HEK293T (cell line): ENCODE data around the gene GJD4.

Experiments used
- CTCF ChIA-PET: fragments of 350-600 bp; formaldehyde crosslinking; extraction: SDS; loops from one replicate; lab custom pipeline; 2021; ENCODE audit warnings: antibody characterized with exemption, inconsistent platforms; lab: Yijun Ruan, JAX
- POLR2A ChIA-PET: fragments of 350-600 bp; formaldehyde crosslinking; extraction: SDS; loops from one replicate; lab custom pipeline; 2020; ENCODE audit warnings: antibody characterized with exemption, inconsistent platforms; lab: Yijun Ruan, JAX
- DNase-seq: peaks from one replicate; pipeline ENCODE4 v3.0.0; 2012; ENCODE audit warnings: mixed read lengths; ENCODE audit errors: extremely low spot score
- ARNT ChIP-seq: fragments of 450-650 bp; IDR thresholded peaks from 2 replicates; pipeline ENCODE4 v1.6.1; 2017; ENCODE audit warnings: mild to moderate bottlenecking
- BHLHE40 ChIP-seq: fragments of 450-650 bp; IDR thresholded peaks from 2 replicates; pipeline ENCODE4 v1.6.1; 2016; ENCODE audit warnings: mild to moderate bottlenecking, moderate library complexity, borderline replicate concordance
- CTBP1 ChIP-seq: fragments of 450-650 bp; IDR thresholded peaks from 2 replicates; pipeline ENCODE4 v1.6.1; 2016; ENCODE audit warnings: borderline replicate concordance
- ELF4 ChIP-seq: fragments of 450-650 bp; IDR thresholded peaks from 2 replicates; pipeline ENCODE4 v1.6.1; 2017; ENCODE audit warnings: antibody characterized with exemption
- FOXA1 ChIP-seq: fragments of 450-650 bp; IDR thresholded peaks from 2 replicates; pipeline ENCODE4 v1.6.1; 2016; ENCODE audit warnings: mild to moderate bottlenecking
- FOXK2 ChIP-seq: fragments of 450-650 bp; IDR thresholded peaks from 2 replicates; pipeline ENCODE4 v1.6.1; 2016; ENCODE audit warnings: mild to moderate bottlenecking
- FOXM1 ChIP-seq: fragments of 450-650 bp; IDR thresholded peaks from 2 replicates; pipeline ENCODE4 v1.6.1; 2017; ENCODE audit warnings: mild to moderate bottlenecking, borderline replicate concordance
- HDGF ChIP-seq: fragments of 450-650 bp; IDR thresholded peaks from 2 replicates; pipeline ENCODE4 v1.6.1; 2017; ENCODE audit warnings: antibody characterized with exemption, borderline replicate concordance
- L3MBTL2 ChIP-seq: fragments of 450-650 bp; conservative IDR thresholded peaks from 2 replicates; pipeline ENCODE4 v1.6.1; 2016; ENCODE audit warnings: mild to moderate bottlenecking
- LEF1 ChIP-seq: fragments of 450-650 bp; IDR thresholded peaks from 2 replicates; pipeline ENCODE4 v1.6.1; 2017; ENCODE audit warnings: mild to moderate bottlenecking, borderline replicate concordance
- NFRKB ChIP-seq: fragments of 450-650 bp; IDR thresholded peaks from 2 replicates; pipeline ENCODE4 v1.6.1; 2016; ENCODE audit warnings: mild to moderate bottlenecking, moderate library complexity
- SP1 ChIP-seq: fragments of 450-650 bp; IDR thresholded peaks from 2 replicates; pipeline ENCODE4 v1.6.1; 2017
- SUZ12 ChIP-seq: fragments of 450-650 bp; IDR thresholded peaks from 2 replicates; pipeline ENCODE4 v1.6.1; 2016; ENCODE audit warnings: mild to moderate bottlenecking
- TARDBP ChIP-seq: fragments of 450-650 bp; IDR thresholded peaks from 2 replicates; pipeline ENCODE4 v1.6.1; 2016
- ZNF384 ChIP-seq: fragments of 450-650 bp; IDR thresholded peaks from 2 replicates; pipeline ENCODE4 v1.6.1; 2016
- TF ChIP-seq, protein P1 (sequence below): fragments of 450-650 bp; IDR thresholded peaks from 2 replicates; pipeline ENCODE4 v1.6.1; 2016

GJD4 gene

GRCh38 chr10:35574924-35575352, 30.2 kb upstream of the GJD4 start:
- ChIA-PET CTCF (interaction anchor here (0.8 to 1.5 kb wide), 3 partner anchors 18 to 338 kb away, joined by 3 read pairs; no protein-coding TSS in a partner anchor), POLR2A (no interaction called here)
- no peak for TF ChIP-seq ZNF384
- TF ChIP-seq FOXM1: no peak
- TF ChIP-seq LEF1: no peak
- no peak for TF ChIP-seq L3MBTL2
- TF ChIP-seq BHLHE40: no peak
- no peak for TF ChIP-seq ELF4
- no peak for TF ChIP-seq FOXK2
- TF ChIP-seq, protein P1, sequence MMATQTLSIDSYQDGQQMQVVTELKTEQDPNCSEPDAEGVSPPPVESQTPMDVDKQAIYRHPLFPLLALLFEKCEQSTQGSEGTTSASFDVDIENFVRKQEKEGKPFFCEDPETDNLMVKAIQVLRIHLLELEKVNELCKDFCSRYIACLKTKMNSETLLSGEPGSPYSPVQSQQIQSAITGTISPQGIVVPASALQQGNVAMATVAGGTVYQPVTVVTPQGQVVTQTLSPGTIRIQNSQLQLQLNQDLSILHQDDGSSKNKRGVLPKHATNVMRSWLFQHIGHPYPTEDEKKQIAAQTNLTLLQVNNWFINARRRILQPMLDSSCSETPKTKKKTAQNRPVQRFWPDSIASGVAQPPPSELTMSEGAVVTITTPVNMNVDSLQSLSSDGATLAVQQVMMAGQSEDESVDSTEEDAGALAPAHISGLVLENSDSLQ: no peak
- TF ChIP-seq SUZ12: no peak
- no peak for TF ChIP-seq SP1
- TF ChIP-seq HDGF: no peak
- no peak for TF ChIP-seq FOXA1
- no peak for TF ChIP-seq ARNT
- no peak for TF ChIP-seq CTBP1
- TF ChIP-seq NFRKB: no peak
- TF ChIP-seq TARDBP: no peak
- no peak for DNase-seq

DNA sequence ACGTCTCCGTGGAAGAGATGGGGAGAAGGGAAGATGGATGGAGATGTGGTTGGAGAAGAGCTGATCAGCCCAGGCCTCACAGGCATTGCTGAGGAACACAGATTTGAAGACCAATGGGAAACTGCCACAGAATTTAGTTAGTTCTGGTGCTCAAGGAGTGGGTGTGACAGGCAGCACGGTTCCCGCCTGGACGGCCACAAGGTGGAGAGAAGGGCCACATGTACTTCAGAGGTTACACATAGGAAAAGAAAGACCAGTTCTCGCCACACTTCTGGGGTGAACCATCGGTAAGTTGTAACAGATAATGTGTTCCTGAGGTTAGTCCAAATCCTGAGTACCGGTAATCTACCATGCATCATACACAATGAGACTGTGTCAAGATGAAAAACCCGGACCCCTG, 29.5 kb upstream of the GJD4 start:
- DNase-seq: no peak
- CTCF ChIA-PET: interaction anchor here (1.5 kb wide), 1 partner anchor 17 kb away, joined by 3 read pairs; no protein-coding TSS in a partner anchor
- no peak for TF ChIP-seq ELF4
- no peak for TF ChIP-seq FOXK2
- no peak for TF ChIP-seq LEF1
- no peak for TF ChIP-seq SP1
- TF ChIP-seq TARDBP: no peak
- TF ChIP-seq NFRKB: no peak
- TF ChIP-seq HDGF: no peak
- TF ChIP-seq FOXM1: no peak
- POLR2A ChIA-PET: no interaction called here

GRCh38 chr10:35576730-35577129, 28.4 kb upstream of the GJD4 start:
- CTCF ChIA-PET: no interaction called here
- POLR2A ChIA-PET: no interaction called here
- TF ChIP-seq FOXK2 (no peak), ARNT (no peak), ZNF384 (no peak), BHLHE40 (no peak), CTBP1 (no peak), SP1 (no peak), L3MBTL2 (no peak), NFRKB (no peak), SUZ12 (no peak), FOXA1 (no peak), TARDBP (no peak), LEF1 (no peak), FOXM1 (no peak), ELF4 (no peak), HDGF (no peak)
- TF ChIP-seq, protein P1: no peak
- no peak for DNase-seq

DNA sequence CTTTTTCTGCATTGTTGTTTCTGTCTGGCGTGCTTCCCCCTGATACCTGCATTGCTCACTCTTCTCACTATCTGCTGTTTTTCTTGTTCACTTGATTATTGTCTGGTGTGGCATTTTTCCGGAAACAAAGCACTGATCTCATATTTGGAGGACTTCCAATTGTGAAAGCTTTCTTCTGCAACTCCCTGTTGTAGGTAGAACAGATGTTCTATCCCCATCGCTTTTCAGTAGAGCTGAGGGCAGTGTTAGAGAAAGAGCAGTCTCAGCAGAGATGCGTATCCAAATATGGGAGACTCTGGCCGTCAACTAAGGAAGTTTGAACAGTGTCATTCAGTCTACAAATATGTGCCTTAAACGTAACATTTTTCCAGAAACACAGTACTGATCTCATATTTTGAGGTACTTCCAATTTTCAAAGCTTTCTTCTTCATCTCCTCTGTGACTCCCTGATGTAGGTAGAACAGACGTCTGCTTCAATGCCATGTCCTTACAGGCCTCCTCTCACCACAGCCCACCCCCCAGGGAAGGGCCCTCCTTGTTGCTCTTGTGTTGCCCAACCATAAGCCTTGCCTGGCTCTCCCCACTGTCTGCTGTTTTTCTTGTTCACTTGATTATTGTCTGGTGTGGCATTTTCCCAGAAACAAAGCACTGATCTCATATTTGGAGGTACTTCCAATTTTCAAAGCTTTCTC, 27.1 kb upstream of the GJD4 start:
- CTCF ChIA-PET: no interaction called here
- no peak for TF ChIP-seq L3MBTL2
- no peak for TF ChIP-seq ELF4
- TF ChIP-seq BHLHE40: no peak
- no peak for TF ChIP-seq SP1
- no peak for TF ChIP-seq CTBP1
- TF ChIP-seq FOXM1: no peak
- TF ChIP-seq FOXK2: no peak
- no peak for TF ChIP-seq ARNT
- TF ChIP-seq FOXA1: no peak
- TF ChIP-seq ZNF384: no peak
- TF ChIP-seq, protein P1: no peak
- no peak for TF ChIP-seq SUZ12
- TF ChIP-seq HDGF: no peak
- DNase-seq: no peak
- POLR2A ChIA-PET: no interaction called here

DNA sequence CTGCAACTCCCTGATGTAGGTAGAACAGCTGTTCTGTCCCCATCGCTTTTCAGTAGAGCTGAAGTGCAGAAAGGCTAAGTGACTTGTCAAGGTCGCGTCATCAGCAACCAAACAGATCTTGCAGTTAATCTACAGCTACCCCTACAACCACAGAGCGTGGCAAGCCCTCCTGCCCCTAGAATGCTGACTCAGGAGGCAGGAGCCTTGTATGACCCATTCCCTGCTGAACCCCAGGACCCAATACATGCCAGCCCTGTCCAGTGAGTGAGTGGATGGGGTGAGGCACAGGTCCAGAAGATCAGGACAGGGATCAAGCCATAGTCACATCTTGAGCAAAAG, 26.6 kb upstream of the GJD4 start:
- POLR2A ChIA-PET: no interaction called here
- TF ChIP-seq L3MBTL2 (no peak), BHLHE40 (no peak), LEF1 (no peak), HDGF (no peak), ZNF384 (no peak), ARNT (no peak), SP1 (no peak), SUZ12 (no peak), CTBP1 (no peak), TARDBP (no peak), NFRKB (no peak), FOXM1 (no peak), FOXK2 (no peak), ELF4 (no peak), FOXA1 (no peak)
- TF ChIP-seq, protein P1: no peak
- DNase-seq: no peak
- CTCF ChIA-PET: no interaction called here
